GM19193 (cell line): Measurements from ENCODE around the gene MPZL1.

Source experiments
- POLR2A ChIP-seq: IDR thresholded peaks from 4 replicates; pipeline ENCODE4 v1.6.1; 2011; ENCODE audit not compliant: insufficient read depth, insufficient read length; ENCODE audit errors: extremely low read depth

MPZL1 gene

DNA sequence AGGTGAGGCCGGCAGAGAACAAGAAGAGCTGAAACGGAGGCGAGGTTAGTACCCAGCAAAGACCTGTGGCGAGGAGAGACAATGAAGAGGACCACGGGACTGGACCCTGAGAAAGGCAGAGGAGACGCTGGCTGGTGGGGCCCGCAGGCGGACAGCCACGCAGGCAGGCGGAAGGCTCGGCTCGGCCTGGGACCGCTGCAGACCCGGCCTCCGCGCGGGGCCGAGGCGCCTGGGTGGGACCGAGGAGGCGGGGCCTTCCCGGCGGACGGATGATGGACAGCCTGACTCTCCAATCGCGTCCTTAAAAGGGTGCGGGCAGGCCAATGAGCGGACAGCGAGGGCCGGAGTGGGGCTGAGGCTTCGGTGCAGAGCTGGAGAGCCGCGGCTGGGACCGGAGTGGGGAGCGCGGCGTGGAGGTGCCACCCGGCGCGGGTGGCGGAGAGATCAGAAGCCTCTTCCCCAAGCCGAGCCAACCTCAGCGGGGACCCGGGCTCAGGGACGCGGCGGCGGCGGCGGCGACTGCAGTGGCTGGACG is at the start of gene MPZL1:
Gene MPZL1 (plus strand): TSS at position 366 of the 535 bp plus-strand sequence. CDS start 170 bp downstream, outside the sequence.
- TF ChIP-seq POLR2A = peak; percentile 73

DNA sequence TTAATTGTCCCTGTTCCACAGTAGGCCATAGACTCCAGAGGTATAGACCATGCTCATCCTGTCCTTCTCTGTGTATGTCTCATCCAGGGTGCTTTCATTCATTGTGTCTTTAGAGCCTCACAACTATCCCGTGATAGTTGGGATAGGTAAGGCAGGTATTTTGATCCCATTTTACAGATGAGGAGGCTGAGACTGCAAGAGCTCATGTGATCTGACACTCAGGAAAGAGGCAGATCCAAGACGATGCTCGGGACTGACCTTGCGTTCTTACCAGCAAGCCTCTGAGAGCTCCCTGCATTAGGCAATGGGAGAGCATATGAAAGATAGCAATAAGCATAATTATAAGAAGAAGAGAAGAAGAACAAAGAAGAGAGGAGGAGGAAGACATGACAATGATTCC is 49.0 kb upstream of the MPZL1 start:
- TF ChIP-seq POLR2A = no peak

GRCh38 chr1:167673265-167673664 is 48.5 kb upstream of the MPZL1 start:
- TF ChIP-seq POLR2A = no peak

- TF ChIP-seq POLR2A = no peak
Observed at GRCh38 chr1:167674156-167674555, 47.6 kb upstream of the MPZL1 start.

DNA sequence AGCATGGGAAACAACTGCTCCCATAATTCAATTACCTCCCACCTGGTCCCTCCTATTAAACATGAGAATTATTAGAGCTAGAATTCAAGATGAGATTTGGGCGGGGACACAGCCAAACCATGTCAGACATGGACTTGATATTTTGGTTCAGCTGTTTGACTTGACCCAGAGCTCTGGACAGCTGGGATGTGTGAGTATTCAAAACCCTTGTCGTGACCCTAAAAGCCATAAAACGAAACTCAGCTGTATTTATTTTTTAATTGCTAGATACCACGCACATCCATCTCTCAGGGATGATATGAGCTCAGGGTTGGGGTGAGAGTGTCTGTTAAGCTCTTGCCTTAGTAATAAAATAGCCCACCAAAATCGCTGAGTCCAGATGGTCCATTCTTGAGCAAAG is 46.3 kb upstream of the MPZL1 start:
- TF ChIP-seq POLR2A = no peak

DNA sequence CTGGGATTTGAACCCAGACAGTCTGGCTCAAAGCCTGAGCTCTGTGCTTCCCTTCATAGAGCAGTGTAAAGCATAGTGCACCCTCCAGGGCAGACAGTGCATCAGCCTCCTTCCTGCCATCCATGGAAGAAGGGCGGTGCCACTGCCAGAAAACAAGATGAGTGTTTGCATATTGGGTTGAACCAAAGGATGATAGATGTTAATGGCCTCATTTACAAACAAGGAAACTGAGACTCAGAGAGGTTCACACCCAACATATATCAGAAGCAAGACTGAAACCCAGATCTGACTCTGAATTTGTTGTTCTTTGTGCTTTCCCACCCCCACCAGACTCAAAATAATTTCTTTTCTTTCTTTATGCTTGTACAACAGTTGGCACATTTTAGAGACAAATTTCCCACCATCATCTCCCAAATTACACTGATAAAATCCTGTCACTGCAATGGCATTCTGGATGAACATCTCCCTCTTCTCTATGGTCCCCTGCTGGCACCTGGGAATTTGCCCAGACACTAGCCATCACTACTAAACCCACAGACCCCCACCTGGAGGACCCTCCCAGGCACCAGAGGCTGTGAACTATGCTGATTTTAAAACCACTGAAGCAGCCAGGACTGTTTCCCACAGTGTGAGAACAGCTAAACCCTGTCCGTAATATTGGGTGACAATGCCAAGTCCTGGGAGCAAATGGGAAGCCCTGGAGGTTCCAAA is 45.4 kb upstream of the MPZL1 start:
- no peak for TF ChIP-seq POLR2A

DNA sequence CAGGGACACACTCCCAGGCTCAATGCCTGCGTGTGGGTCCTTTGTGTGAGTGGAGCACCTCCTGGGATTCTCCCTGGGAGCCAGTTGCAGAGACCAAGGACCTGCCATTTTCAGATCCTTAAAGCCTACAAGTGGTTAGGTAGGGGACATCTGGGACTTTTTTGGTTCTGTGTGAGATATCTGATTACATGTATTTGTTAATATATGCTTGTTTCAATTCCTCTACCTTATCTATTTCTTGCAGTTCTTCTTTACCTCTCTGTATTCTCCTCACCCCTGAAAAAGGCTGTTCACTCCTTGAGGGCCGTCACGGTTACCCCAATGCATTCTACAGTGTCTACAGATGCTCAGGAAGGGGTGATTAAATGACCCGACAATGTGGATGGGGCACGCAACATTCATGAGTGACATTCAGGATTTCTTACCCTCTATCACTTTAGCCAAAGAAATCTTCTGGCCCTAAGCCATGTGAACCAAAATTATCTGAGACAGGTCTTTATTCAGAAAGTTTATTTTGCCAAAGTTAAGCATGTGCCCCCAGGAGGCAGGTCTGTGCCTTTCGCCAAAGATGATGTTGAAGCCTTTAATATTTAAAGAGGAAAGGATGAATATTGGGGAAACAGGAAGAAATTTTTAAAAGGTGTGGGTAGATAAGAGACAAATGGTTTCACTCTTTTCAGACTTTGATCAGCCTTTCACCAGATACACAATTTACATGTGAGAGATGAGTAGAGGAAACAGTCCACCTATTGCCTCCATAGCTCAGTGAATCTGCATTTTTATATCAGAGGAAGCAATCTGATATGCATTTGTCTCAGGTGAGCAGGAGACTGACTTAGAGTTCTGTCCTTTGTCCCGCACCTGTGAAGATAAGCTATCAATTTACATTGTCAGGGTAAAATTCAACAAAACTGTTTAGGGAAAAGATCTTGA is 44.6 kb upstream of the MPZL1 start:
- no peak for TF ChIP-seq POLR2A

DNA sequence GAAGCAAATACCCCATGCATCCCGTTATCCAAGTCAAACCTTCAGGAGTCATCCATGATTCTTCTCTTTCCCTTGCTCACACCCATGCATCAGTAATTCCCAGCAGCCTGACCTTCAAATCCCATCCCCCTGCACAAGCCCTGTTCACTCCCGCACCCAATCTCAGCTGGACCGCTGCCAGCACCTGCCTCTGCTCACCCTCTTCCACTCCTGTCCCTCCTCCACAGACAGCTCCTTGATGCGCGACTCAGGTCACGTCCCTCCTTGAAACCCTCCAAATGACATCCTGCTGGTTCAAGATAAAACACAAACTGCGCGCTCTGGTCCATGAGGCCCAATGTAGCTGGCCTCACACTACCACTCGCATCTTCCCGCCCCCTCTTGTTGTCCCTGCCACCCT is 43.4 kb upstream of the MPZL1 start:
- no peak for TF ChIP-seq POLR2A

DNA sequence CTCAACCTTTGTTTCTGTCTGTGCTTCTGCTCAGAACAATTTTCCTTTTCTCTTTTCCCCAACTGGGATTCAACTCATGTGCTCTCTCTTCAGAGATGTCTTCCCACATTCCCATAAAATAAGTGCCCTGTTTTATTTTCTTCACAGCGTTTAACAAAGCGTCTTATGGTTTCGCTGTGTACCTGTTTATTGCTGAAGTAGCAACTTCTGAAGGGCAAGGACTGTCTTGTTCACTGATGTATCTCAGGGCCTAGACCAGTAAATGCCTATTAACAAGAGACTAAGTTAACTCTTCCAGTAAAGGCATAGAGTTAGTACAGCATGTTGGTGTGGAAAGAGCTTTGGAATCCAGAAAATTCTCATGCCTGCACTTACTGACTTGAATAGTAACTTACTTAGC is 42.9 kb upstream of the MPZL1 start:
- no peak for TF ChIP-seq POLR2A

GRCh38 chr1:167679714-167680113 is 42.1 kb upstream of the MPZL1 start:
- TF ChIP-seq POLR2A = no peak

- TF ChIP-seq POLR2A = no peak
Observed at GRCh38 chr1:167681024-167681423, 40.8 kb upstream of the MPZL1 start.

- no peak for TF ChIP-seq POLR2A
Observed at GRCh38 chr1:167681451-167682098, 40.2 kb upstream of the MPZL1 start.

DNA sequence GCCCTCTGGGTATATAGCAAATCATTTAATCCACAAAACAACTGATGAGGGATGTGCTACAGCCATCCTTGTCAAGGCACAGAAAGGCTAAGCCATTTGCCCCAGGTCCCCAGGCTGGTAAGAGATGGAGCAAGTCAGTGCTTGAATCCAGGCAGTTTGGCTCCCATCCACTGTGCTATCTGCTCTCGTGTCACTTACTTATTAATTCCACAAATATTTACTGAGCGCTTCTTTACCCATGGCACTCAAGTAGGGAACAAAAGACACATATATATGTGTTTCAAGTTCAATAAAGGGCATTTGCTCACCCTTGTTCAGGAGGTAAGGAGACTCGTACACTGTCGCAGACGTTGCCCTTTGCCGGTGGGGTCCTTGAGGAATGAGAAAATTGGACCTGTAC is 38.6 kb upstream of the MPZL1 start:
- no peak for TF ChIP-seq POLR2A

DNA sequence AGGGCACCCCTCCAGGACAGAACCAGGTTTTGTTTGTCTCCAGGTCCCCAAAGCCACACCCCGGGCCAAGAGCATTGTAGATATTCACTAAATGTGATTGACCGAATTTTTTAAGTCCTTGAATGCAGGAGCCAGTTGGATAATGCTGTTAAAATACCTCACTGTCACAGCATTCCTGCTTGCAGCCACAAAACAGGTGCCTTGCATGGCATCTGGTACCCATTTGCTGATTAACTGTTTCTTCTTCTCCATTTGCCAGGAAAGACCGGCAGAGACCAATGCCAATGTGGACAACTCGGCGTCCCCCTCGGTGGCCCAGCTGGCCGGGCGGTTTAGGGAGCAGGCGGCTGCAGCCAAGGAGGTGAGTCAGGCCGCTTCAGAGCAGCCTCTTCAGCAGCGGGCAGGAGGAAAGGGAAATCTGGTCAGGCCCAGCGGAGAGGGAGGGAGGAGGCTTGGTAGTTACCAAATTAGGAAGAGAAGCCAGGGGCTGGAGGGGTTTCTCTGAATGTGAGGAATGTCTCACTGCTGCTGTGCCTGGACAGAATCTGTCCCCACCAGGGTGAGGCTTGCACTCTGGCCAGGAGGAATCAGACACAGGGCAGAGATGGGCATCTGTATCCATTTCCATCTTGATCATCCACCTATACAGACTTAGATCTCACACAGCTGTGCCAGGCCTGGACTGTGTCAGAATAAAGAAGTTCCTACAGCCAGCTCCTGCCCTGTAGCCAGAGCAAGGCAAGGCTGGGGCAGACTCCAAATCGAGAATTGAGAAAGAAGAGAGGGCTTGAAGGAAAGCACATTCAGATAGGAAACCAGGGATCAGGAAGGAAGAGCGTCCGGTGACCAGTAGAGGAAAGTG is 37.9 kb upstream of the MPZL1 start:
- no peak for TF ChIP-seq POLR2A
